ENCODE data around the gene PRM3. TPM values are rescaled to one million over a fixed set of nuclear protein-coding genes. Genes with fewer than 3 reads are reported as not detected.

The PRM3 gene
- total and polyA plus RNA-seq, 3 experiments from 2014 or later: not detected

DNA sequence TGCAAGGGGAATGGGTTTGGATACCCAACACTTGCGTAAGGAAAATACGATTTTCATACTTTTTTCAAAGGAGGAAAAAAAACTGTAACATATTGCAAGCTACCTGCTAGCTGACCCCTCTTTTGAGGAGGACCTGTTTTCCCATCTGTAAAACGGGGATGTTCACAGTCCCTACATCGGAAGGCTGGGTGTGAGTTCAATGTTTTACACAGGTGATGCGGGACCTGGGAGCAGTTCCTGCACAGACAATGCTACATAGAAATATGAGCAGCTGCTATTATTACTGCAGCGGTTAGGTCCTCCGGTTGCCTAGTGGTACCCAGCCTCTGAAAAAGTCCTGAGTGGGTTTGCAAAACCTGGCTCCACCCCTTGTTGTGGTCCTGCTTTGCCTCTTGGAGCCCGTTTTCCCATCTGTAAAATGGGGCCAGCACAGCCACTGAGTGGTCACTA lies 20.9 kb downstream of the PRM3 start:
- CTCF ChIA-PET: interaction anchor here (0.8 to 1.8 kb wide), 10 partner anchors 10 to 296 kb away, joined by 3 to 6 read pairs (median 3); no protein-coding TSS in a partner anchor
- Mint-ChIP-seq H3K4me1 (peaks cover 32 to 49% (median 40%) of the 10 kb centered on the region in 3 donors), H3K27me3 (peaks cover 0 to 7% of the 10 kb centered on the region in 2 donors), H3K27ac (peak overlapping the region; percentile 66 to 98 (median 90)), H3K9me3 (no peaks in the 10 kb centered on the region), H3K36me3 (peaks cover 0 to 22% (median 6%) of the 10 kb centered on the region in 3 donors), H3K4me3 (peak overlapping the region; percentile 74 to 93 (median 87))
- DNase-seq: no peak
- Histone ChIP-seq H3K4me3 (ENCODE audit: low read length) (peak overlapping the region; percentile 83), H3K36me3 (ENCODE audit: insufficient read depth, low read length) (no peaks in the 10 kb centered on the region), H3K9me3 (ENCODE audit: low read length) (no peaks in the 10 kb centered on the region), H3K4me1 (ENCODE audit: insufficient read depth, low read length) (peaks cover 47% of the 10 kb centered on the region), H3K27ac (ENCODE audit: low read depth, low read length) (peak overlapping the region; percentile 8), H3K27me3 (ENCODE audit: insufficient read depth, low read length, poor library complexity, severe bottlenecking) (no peaks in the 10 kb centered on the region)
- POLR2A ChIA-PET: interaction anchor here (1.0 to 1.3 kb wide), 2 partner anchors 14 to 28 kb away, joined by 3 to 7 read pairs; no protein-coding TSS in a partner anchor

DNA sequence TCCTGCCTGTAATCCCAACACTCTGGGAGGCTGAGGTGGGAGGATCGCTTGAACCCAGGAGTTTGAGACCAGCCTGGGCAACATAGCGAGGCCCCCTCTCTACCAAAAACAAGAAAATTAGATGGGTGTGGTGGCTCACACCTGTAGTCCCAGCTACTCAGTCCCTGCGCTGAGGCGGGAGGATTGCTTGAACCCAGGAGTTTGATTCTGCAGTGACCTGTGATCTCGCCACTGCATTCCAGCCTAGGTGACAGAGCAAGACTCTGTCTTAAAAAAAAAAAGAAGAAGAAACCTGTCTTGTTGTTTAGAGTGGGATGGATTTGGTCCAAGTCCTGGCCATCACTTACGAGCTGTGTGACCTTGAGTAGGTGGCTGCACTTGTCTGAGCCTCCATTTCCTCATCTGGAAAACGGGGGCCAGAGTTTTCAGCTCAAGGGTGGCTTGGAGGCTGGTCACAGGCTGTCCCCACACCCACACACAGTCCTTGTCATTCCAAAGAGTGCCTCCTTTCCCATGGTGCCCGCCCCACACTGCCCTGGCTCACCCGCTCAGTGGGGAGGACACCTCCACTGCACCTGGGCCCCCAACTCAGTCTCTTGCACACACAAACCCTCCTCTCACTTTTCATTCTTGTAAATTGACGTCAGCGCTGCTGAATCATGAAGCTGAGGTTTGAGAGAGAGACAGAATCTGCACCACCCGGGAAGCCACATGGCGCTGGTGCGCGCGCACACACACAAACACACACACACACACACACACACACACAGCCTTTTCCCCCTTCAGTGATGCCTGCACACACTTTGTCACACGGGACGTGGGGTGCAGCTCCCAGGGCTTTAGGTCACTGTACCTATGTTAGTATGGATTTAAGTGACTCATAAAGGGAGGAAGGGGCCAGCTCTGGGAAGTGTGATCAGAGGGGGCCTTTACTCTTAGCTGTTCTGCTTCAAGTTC lies 21.6 kb downstream of the PRM3 start:
- ChIA-PET POLR2A (interaction anchor here (1.0 to 1.3 kb wide), 2 partner anchors 13 to 27 kb away, joined by 3 to 7 read pairs; no protein-coding TSS in a partner anchor), CTCF (interaction anchor here (0.7 to 1.8 kb wide), 12 partner anchors 11 to 295 kb away, joined by 3 to 6 read pairs (median 3); no protein-coding TSS in a partner anchor)
- H3K27me3 Mint-ChIP-seq: peaks cover 0 to 7% of the 10 kb centered on the region in 2 donors
- Histone ChIP-seq H3K4me3 (ENCODE audit: low read length) (peak overlapping the region; percentile 83), H3K27ac (ENCODE audit: low read depth, low read length) (peak overlapping the region; percentile 8), H3K9me3 (ENCODE audit: low read length) (no peaks in the 10 kb centered on the region), H3K4me1 (ENCODE audit: insufficient read depth, low read length) (peaks cover 40% of the 10 kb centered on the region), H3K36me3 (ENCODE audit: insufficient read depth, low read length) (no peaks in the 10 kb centered on the region), H3K27me3 (ENCODE audit: insufficient read depth, low read length, poor library complexity, severe bottlenecking) (no peaks in the 10 kb centered on the region)
- DNase-seq: peak; percentile 42 to 88 (median 72)
- peaks cover 0 to 19% (median 6%) of the 10 kb centered on the region in 3 donors for H3K36me3 Mint-ChIP-seq
- H3K9me3 Mint-ChIP-seq: no peaks in the 10 kb centered on the region
- H3K27ac Mint-ChIP-seq: peak overlapping the region; percentile 66 to 98 (median 90)
- H3K4me3 Mint-ChIP-seq: peak overlapping the region; percentile 73 to 93 (median 81)
- H3K4me1 Mint-ChIP-seq: peaks cover 25 to 42% (median 34%) of the 10 kb centered on the region in 3 donors

DNA sequence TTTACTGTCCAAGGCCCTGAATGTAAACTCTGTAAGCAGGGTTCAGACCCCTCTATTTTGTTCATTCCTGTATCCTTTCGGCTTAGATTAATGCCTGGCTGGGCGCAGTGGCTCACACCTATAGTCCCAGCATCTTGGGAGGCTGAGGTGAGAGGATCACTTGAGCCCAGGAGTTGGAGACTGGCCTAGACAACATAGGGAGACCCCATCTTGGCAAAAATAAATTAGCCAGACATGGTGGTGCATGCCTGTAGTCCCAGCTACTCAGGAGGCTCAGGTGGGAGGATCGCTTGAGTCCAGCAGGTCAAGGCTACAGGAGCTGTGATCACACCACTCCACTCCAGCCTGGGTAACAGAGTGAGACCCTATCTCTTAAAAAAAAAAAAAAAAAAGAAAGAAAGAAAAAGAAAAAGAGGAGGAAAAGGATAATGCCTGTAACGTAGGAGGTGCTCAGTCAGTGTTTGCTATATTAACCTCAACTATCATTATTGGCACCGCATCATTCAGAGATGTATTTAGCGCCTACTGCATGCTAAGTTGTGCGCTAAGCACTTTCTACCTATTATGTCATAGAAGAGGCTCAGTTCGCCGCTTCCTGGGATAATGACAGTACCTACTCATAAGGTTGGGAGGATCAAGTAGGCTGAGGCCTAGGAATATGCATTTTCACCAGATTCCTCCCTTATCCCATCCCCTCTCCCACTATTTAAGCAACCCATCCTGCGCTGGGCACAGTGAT lies 22.5 kb downstream of the PRM3 start:
- Histone ChIP-seq H3K4me3 (ENCODE audit: low read length) (no peak overlapping the region), H3K4me1 (ENCODE audit: insufficient read depth, low read length) (peaks cover 39% of the 10 kb centered on the region), H3K27ac (ENCODE audit: low read depth, low read length) (no peak overlapping the region), H3K9me3 (ENCODE audit: low read length) (no peaks in the 10 kb centered on the region), H3K36me3 (ENCODE audit: insufficient read depth, low read length) (no peaks in the 10 kb centered on the region), H3K27me3 (ENCODE audit: insufficient read depth, low read length, poor library complexity, severe bottlenecking) (no peaks in the 10 kb centered on the region)
- ChIA-PET CTCF (interaction anchor here (0.8 to 1.8 kb wide), 3 partner anchors 14 to 25 kb away, joined by 3 to 6 read pairs (median 5); no protein-coding TSS in a partner anchor), POLR2A (no interaction called here)
- peak overlapping the region in 7 of 8 donors; percentile 51 to 98 (median 89) for H3K27ac Mint-ChIP-seq
- peak overlapping the region in 2 of 7 donors; percentile 62 to 66 for H3K4me3 Mint-ChIP-seq
- no peak for DNase-seq
- H3K36me3 Mint-ChIP-seq: peaks cover 0 to 16% (median 6%) of the 10 kb centered on the region in 3 donors
- peaks cover 25 to 38% (median 30%) of the 10 kb centered on the region in 3 donors for H3K4me1 Mint-ChIP-seq
- H3K9me3 Mint-ChIP-seq: no peaks in the 10 kb centered on the region
- peaks cover 0 to 4% of the 10 kb centered on the region in 2 donors for H3K27me3 Mint-ChIP-seq

DNA sequence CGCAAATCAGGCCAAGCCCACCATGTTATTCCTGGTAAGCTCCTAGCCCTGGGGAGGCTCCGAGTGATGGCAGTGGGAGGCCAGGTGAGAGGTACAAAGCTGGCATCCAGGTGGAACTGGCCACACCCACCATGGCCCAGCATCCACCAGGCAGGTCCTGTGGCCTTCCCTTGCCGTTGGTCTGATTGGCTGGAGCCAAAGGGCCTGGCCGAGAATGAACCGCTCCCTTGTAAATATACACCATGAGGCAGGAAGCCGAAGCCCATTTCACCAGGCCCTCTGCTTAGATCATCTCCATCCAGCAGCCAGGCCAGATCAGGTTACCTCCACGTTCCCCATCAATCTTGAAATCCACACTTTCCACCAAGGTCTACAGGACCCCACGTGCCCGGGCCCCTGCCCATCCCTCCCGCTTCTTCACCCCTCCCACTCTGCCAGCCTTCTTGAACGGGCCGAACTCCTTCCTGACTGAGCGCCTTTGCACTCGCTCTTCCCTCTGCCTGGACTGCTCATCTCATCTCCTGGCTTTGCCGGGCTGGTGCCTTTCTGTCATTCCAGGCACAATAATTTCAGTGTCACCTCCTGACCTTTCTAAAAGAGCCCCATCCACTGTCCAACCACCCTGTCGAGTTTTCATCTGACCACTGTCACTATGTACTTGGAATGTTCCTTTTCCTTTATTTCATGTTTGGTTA lies 23.2 kb downstream of the PRM3 start:
- H3K4me1 Mint-ChIP-seq: peaks cover 30 to 42% (median 32%) of the 10 kb centered on the region in 3 donors

DNA sequence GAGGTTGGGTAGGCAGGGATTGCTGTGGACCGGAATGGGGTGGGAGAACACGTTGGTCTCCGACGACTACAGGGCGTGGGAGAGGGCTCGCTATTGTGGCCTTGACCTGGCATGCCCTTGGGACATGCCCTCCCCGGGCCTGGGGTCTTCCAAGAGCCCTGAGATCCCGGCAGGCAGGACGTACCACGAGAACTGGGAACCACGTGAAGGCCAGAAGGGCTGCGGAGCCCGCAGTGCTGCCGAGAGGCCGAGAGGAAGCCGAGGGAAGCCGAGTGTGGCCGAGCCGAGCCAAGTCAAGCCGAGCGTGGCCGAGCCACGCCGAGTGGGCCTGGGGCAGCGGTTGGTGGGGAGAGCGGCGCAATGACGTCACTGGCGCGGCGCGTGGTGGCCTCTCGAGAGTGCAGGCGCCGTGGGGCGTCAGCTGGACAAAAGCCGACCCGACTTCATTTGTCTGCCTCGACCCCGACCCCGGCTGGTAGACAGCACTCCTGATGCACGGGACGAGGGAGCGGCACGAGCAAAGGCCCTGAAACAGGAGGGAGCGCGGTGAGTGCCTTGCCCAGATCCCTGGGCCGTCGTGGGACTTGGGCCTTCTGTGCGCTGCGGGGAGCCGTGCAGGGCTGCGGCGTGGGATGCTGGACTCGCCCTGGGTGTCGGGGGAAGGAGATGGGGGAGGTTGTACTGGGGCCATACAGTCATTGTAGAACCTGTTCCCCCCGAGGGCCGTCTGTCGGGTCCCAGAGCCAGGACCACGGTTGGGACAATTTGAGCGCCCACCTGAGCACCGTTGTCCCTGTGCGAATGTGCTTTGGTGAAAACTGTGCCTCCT lies 24.0 kb downstream of the PRM3 start:
- ChIA-PET POLR2A (no interaction called here), CTCF (interaction anchor here (1.2 kb wide), 1 partner anchor 285 kb away, joined by 3 read pairs; no protein-coding TSS in a partner anchor)
- Histone ChIP-seq H3K27ac (ENCODE audit: low read depth, low read length) (no peak overlapping the region), H3K4me1 (ENCODE audit: insufficient read depth, low read length) (peaks cover 35% of the 10 kb centered on the region), H3K9me3 (ENCODE audit: low read length) (no peaks in the 10 kb centered on the region), H3K36me3 (ENCODE audit: insufficient read depth, low read length) (no peaks in the 10 kb centered on the region), H3K27me3 (ENCODE audit: insufficient read depth, low read length, poor library complexity, severe bottlenecking) (no peaks in the 10 kb centered on the region), H3K4me3 (ENCODE audit: low read length) (no peak overlapping the region)
- peak overlapping the region in 2 of 8 donors; percentile 53 to 84 for H3K27ac Mint-ChIP-seq
- peaks cover 0 to 6% of the 10 kb centered on the region in 2 donors for H3K27me3 Mint-ChIP-seq
- no peak overlapping the region for H3K4me3 Mint-ChIP-seq
- peaks cover 30 to 42% (median 35%) of the 10 kb centered on the region in 3 donors for H3K4me1 Mint-ChIP-seq
- no peak for DNase-seq
- peaks cover 0 to 13% (median 6%) of the 10 kb centered on the region in 3 donors for H3K36me3 Mint-ChIP-seq
- H3K9me3 Mint-ChIP-seq: no peaks in the 10 kb centered on the region

More for the DNA sequence above, 23.2 kb downstream of the PRM3 start:
- POLR2A ChIA-PET: no interaction called here
- Mint-ChIP-seq H3K27me3 (peaks cover 0 to 4% of the 10 kb centered on the region in 2 donors), H3K27ac (peak overlapping the region in 6 of 8 donors; percentile 11 to 95 (median 66)), H3K9me3 (no peaks in the 10 kb centered on the region), H3K36me3 (peaks cover 0 to 16% (median 6%) of the 10 kb centered on the region in 3 donors), H3K4me3 (peak overlapping the region in 1 of 7 donors; percentile 62)
- Histone ChIP-seq H3K36me3 (ENCODE audit: insufficient read depth, low read length) (no peaks in the 10 kb centered on the region), H3K9me3 (ENCODE audit: low read length) (no peaks in the 10 kb centered on the region), H3K4me3 (ENCODE audit: low read length) (no peak overlapping the region), H3K4me1 (ENCODE audit: insufficient read depth, low read length) (peaks cover 39% of the 10 kb centered on the region), H3K27me3 (ENCODE audit: insufficient read depth, low read length, poor library complexity, severe bottlenecking) (no peaks in the 10 kb centered on the region), H3K27ac (ENCODE audit: low read depth, low read length) (no peak overlapping the region)
- CTCF ChIA-PET: no interaction called here
- DNase-seq: no peak

DNA sequence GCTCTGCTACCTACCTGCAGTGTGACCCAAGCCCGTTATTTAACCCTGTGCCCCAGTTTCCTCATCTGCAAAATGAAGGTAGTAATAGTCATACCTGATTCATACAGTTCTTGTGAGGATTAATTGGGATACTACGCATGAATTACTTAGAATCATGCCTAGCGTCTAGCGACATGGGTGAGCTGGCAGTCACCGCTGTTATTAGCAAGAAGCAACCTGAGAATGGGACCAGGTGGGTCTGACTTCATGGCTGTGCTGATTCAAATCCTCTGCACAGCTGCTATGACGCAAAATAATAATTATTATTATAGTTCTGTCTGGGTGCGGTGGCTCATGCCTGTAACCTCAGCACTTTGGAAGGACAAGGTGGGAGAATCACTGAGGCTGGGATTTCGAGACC lies 25.3 kb downstream of the PRM3 start:
- POLR2A ChIA-PET: no interaction called here
- no peak overlapping the region for H3K4me3 ChIP-seq (ENCODE audit: low read length)
- peak overlapping the region in 1 of 8 donors; percentile 42 for H3K27ac Mint-ChIP-seq

More for the DNA sequence above, 25.3 kb downstream of the PRM3 start:
- Histone ChIP-seq H3K9me3 (ENCODE audit: low read length) (no peaks in the 10 kb centered on the region), H3K27ac (ENCODE audit: low read depth, low read length) (no peak overlapping the region), H3K36me3 (ENCODE audit: insufficient read depth, low read length) (no peaks in the 10 kb centered on the region), H3K27me3 (ENCODE audit: insufficient read depth, low read length, poor library complexity, severe bottlenecking) (no peaks in the 10 kb centered on the region), H3K4me1 (ENCODE audit: insufficient read depth, low read length) (peaks cover 23% of the 10 kb centered on the region)
- no peak for DNase-seq
- CTCF ChIA-PET: no interaction called here
- Mint-ChIP-seq H3K9me3 (no peaks in the 10 kb centered on the region), H3K4me1 (peaks cover 22 to 31% (median 27%) of the 10 kb centered on the region in 3 donors), H3K27me3 (peaks cover 0 to 6% of the 10 kb centered on the region in 2 donors), H3K4me3 (no peak overlapping the region), H3K36me3 (peaks cover 0 to 6% (median 3%) of the 10 kb centered on the region in 3 donors)

Measured in CD8-positive, alpha-beta memory T cell (primary cell).